GM21528 (cell line): ENCODE measurements around the gene PDE4D.
A peak's percentile ranks its signal among the peaks of the same experiment; 100 is the strongest.

Source experiments
- ATAC-seq: cut with Tn5 transposase; IDR thresholded peaks from one replicate; pipeline ENCODE4 v1.9.1; 2021; ENCODE audit warnings: mild to moderate bottlenecking, moderate library complexity; ENCODE audit not compliant: unreplicated experiment, low FRiP score

PDE4D gene

GRCh38 chr5:59206132-59206581 lies 687.4 kb downstream of the PDE4D start:
- no peak for ATAC-seq

DNA sequence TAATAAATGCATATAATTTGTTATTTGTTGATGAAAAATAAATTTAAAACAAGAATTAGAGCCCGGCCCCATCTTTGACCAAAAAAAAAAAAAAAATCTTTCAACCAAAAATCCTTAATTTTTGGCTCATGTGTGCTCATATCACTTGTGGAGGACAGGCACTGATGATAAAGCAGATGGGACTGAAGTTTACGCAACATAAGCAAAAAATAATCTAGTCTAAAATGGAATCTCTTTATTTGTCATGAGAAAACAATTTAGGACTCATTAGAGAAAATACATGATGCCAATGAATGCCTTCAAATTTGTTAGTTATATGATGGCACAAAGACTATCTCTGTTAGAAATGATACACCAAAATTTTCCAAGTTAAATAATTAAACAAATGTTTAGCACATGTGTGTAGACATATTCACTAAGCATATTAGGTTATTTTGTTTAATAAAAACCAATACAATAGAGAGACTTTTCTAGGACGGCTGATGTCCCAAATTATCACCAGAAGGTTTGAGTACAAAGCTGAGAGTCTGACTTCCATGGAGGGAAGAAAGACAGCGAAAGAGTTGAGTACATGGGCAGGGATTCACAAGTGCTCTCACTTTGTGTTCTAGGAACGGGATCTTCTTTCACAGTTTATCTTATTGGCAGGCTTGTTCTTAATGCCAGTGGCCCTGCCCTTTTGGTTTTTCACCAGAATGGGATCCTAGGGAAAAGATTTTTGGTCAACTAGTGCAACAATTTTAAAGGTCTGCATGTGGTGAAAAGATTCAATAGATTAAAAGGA lies 689.2 kb downstream of the PDE4D start:
- ATAC-seq = no peak

DNA sequence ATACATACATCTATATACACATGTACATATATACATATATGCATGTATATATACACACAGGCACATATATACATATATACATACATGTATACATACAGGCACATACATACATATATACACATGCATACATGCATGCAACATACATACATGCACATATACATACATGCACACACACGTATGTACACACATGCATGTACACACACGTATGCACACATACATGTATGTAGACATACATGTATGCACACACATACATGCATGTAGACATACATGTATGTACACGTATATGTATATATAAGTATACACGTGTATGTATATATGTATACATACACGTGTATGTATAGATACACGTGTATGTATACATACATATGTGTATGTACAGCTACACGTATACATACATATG lies 693.7 kb downstream of the PDE4D start:
- ATAC-seq = no peak

GRCh38 chr5:59198832-59199231 lies 694.7 kb downstream of the PDE4D start:
- ATAC-seq = no peak

DNA sequence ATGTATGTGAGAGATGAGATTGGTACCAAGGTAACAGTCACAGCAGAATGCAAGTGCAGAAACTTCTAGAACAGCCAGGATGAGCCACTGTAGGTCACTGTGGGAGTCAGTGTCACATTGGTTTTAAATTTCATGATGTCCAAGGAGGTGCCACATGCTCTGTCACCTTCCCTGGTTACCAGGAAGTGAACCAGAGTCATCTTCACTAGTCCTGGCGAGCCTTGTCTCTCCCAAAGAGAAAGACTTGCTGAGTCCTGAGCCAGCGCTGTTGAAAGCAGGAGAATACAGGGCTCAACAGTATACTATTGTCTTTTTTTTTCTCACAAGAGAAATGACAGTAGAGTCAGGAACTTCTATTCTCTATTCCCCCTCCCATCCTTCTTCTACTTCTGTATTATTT lies 695.2 kb downstream of the PDE4D start:
- ATAC-seq = no peak

GRCh38 chr5:59197911-59198310 lies 695.6 kb downstream of the PDE4D start:
- no peak for ATAC-seq

- no peak for ATAC-seq
Measured at GRCh38 chr5:59193616-59194319, 699.8 kb downstream of the PDE4D start.

DNA sequence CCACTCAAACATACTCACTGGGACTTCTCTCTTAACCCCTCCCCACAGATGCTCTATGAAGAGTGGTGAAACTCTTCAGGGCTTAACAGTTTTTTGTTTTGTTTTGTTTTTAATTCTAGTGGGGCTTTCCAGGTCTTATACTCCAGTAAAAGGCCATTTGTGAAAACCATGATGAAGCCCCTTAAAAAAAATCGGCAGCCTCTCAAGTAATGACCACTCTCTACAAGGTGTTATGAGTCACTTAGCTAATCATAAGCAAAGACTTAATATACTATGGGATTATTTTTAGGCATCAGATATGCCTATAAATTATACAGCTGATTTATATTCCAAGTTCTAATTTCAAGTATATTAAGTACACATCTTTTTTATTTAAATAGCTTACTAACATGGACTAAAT lies 702.8 kb downstream of the PDE4D start:
- ATAC-seq = no peak

- no peak for ATAC-seq
Measured at GRCh38 chr5:59189472-59190244, 703.9 kb downstream of the PDE4D start.

DNA sequence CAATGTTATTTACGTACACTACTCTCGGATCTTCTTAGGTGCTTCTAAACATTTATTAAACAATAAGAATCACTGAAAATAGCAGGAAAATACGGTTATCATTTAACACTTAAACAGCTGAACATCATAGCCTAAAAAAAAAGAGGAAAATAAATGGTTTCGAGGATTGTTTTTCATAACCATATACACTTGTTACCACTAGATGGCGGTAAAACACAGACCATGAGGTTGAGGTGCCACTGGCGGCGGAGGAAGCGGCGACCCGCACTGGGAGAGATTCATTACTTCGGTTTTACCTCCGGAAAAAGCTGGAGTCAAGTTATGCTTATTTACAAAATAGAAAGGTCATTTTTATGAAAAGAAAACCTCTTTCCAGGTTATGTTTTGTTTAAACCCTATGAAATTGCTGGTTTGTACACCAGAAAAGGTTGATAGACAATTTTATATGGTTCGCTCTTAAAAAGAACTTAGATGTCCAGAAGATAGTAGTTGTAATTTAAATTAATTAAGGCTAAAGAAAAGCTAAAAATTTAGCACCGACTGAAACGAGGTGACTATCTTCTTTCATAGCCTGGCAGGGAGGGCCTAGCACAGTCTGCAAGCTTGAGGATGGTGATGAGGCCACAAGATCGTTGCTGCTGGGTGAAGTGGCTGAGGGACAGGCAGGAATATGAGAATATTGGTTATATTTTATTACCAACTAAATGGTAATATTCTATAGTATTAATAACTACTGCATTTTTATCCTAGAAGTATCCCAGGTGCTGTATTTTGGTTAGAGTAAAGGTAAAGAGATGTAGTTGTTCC lies 704.9 kb downstream of the PDE4D start:
- peak; percentile 81 for ATAC-seq

- ATAC-seq = no peak
Measured at GRCh38 chr5:59187857-59188256, 705.7 kb downstream of the PDE4D start.

DNA sequence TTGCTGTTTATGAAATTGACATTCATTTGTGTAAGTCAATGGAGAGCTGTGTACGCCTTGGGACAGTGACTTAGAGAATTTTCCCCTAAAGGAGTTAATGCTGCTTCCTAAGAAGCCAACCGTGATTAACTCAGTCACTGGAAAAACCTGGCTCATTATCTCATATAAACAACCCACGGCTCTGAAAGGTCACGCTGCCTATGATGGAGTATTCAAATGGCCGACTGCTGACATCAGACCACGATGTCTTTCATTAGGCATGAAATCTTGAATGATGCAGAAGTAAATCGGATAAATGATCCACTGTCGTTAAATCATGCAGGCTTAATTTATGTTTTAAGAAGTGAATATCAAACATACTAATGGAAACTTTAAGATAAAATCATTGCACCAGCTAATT lies 706.9 kb downstream of the PDE4D start:
- ATAC-seq = no peak

DNA sequence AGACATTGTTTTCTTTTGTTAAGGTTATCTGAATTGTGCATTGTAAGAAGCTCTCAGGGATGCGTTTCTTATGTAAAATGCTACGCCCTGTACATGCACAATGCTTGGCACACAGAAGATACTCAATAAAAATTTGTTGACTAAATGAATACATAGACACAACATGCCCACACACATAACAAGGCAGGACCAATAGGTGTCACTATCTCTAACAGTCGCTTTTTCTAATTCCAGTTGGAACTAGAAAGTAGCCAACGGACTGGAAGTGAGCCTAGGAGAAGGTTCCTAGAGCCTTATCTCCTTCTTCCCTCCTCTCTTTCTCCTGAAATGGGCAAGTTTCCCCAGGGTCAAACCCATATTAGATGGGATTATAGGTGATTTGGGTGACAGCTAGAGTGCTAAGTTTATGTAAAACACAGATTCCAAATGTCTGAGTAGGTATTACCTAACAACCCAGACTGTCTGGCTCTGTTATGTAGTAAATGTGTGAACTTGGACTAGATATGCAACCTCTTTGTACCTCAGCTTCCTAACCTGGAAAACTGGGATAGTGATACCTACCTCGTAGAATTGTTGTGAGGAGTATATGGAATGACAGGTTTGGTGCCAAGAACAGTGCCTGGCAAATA lies 707.7 kb downstream of the PDE4D start:
- ATAC-seq = no peak

DNA sequence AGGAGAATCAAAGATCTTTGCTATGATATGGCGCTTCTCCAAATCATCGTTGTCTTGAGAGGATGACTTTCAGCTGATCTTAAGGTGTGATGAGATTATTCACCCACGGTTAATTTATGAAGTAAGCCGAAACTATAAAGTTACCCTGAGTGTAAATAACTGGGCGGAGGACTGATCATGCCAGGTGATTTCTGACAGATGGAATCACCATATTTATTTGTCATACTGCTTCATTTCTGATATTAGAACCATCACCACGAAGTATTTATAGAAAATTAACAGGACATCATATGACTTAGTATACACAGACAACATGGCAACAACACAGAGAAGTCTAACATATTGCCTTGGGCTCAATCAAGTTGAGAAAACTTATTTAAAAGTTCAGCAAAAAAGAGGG lies 708.8 kb downstream of the PDE4D start:
- ATAC-seq = no peak

GRCh38 chr5:59182760-59183159 lies 710.8 kb downstream of the PDE4D start:
- no peak for ATAC-seq

DNA sequence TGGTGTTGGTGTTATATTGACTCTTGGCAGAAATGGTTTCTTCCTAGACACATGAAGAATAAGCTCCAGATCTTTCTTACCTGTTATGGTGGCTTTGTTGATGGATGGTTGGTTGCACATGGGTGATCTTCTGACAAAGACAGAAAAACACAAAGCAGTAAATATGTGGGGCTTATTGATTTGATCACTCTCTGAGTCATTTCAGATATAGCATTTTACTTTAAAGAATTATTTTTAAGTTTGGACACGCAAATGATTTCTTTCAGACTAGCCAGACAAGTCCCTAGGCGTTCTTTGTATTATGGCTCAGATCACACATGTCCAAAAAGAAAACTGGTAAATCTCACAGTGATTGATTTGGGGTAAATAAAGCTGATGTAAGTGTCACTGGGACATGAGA lies 713.0 kb downstream of the PDE4D start:
- ATAC-seq = peak; percentile 76

DNA sequence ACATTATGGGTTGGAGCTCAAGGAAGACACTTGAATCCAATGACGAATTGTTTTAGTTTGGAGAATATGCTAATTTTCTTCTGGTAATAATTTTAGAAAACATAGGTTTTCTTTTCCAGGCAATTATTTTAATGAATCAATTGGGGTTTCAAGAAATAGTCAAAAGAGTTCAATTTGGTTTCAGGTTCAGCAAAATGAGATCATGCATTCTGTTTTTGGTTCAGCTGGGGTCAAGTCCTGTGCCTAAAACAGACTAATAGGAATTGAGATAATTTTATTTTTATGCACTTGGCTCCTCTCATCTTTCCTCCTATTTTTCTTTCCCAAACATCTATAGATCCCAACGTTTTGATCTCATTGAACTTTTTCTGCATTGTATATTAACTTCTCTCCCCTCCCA lies 713.8 kb downstream of the PDE4D start:
- ATAC-seq = no peak

DNA sequence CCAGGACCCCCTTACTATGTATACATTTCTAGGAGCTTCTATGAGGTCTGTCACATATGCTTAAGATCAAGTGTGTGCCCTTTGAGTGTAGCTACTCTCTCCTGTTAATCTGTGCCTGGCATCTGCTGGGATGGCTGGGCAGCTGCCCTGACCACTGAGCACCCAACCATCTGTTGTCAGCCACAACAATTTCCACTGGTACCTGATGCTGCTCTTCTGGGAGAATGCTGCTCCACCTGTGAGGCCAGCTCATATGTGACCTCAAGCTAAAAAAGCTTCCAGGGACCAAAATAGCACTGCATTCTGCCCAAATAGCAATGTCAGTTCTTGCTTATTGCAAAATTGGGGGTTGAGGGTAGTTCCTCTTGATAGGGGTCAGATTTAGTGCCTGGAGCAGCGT lies 715.0 kb downstream of the PDE4D start:
- no peak for ATAC-seq

- ATAC-seq = no peak
Measured at GRCh38 chr5:59178071-59178470, 715.5 kb downstream of the PDE4D start.

DNA sequence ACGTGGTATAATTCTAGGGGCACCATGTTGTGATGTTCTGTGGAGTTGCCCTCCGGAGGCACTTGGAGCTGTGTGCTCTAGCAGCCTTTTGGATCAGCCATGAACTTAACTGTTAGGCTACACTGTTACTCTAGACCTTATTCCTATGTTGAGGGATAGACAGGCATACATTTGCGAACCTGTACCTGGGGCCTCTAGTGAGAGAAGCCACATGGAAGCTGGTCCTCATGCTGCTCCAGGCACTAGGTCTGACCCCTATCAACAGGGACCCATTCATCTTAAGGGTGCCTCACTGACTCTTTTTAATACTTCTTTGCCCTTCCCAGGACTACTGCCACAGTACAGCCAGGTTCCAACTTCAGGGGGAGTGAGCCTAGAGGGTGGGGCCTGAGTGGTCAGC lies 715.9 kb downstream of the PDE4D start:
- no peak for ATAC-seq
